Keratinocyte (primary cell): ENCODE results near the gene TPCN2. TPM values are rescaled to one million over a fixed set of nuclear protein-coding genes. Genes with fewer than 3 reads are reported as not detected.

ENCODE experiments used
- DNase-seq: peaks from one replicate; pipeline ENCODE4 v3.0.0-alpha.2; 2011; ENCODE audit warnings: low read depth, missing footprints, low spot score
- FAIRE-seq: peaks from 2 replicates; lab custom pipeline; 2011; peaks lifted over from hg19 to GRCh38; lab: Jason Lieb, UNC
- H2AFZ ChIP-seq: 2 replicates; pipeline ENCODE4 v1.6.0; 2012; ENCODE audit warnings: low read length, control low read depth, inconsistent platforms; ENCODE audit not compliant: control insufficient read depth
- H3K27ac ChIP-seq: 2 replicates; pipeline ENCODE4 v1.5.1; 2011; ENCODE audit warnings: low read length; ENCODE audit not compliant: control insufficient read depth, insufficient read depth
- H3K27me3 ChIP-seq: 3 replicates; pipeline ENCODE4 v1.6.0; 2011; ENCODE audit warnings: low read length; ENCODE audit not compliant: control insufficient read depth, insufficient read depth; ENCODE audit errors: extremely low read depth
- H3K36me3 ChIP-seq, 2 experiments: 2 replicates in 1 of 2; 3 replicates in 1 of 2; pipeline ENCODE4 v1.5.1; 2011; ENCODE audit warnings: low read length in 2 of 2, mild to moderate bottlenecking in 1 of 2; ENCODE audit not compliant: control insufficient read depth in 2 of 2, insufficient read depth in 2 of 2; ENCODE audit errors: extremely low read depth in 1 of 2
- H3K4me1 ChIP-seq: 3 replicates; pipeline ENCODE4 v1.5.1; 2011; ENCODE audit warnings: low read length; ENCODE audit not compliant: control insufficient read depth, insufficient read depth; ENCODE audit errors: extremely low read depth
- H3K4me2 ChIP-seq: 3 replicates; pipeline ENCODE4 v1.6.0; 2011; ENCODE audit warnings: low read depth, low read length; ENCODE audit not compliant: control insufficient read depth, insufficient read depth; ENCODE audit errors: extremely low read depth
- H3K4me3 ChIP-seq, 3 experiments: fragments of 200-600 bp in 1 of 3; sonication (generic) in 1 of 3; 2 replicates in 2 of 3; 3 replicates in 1 of 3; pipeline ENCODE4 v1.5.1; 2011 to 2016; ENCODE audit warnings: low read length in 3 of 3, mild to moderate bottlenecking in 3 of 3, control low read depth in 2 of 3, inconsistent platforms in 1 of 3, low read depth in 1 of 3, mixed read lengths in 1 of 3, mixed run types in 1 of 3, moderate library complexity in 1 of 3; ENCODE audit not compliant: control insufficient read depth in 2 of 3, insufficient read depth in 2 of 3; ENCODE audit errors: extremely low read depth in 1 of 3
- H3K79me2 ChIP-seq: 2 replicates; pipeline ENCODE4 v1.6.0; 2012; ENCODE audit warnings: low read length; ENCODE audit not compliant: control insufficient read depth, insufficient read depth
- H3K9ac ChIP-seq: 3 replicates; pipeline ENCODE4 v1.6.0; 2011; ENCODE audit warnings: low read length; ENCODE audit not compliant: control insufficient read depth, insufficient read depth; ENCODE audit errors: extremely low read depth
- H3K9me1 ChIP-seq: 3 replicates; pipeline ENCODE4 v1.6.0; 2011; ENCODE audit warnings: low read length; ENCODE audit not compliant: control insufficient read depth, insufficient read depth; ENCODE audit errors: extremely low read depth
- H3K9me3 ChIP-seq: 2 replicates; pipeline ENCODE4 v1.5.1; 2012; ENCODE audit warnings: low read depth, low read length; ENCODE audit not compliant: control insufficient read depth
- H4K20me1 ChIP-seq: 3 replicates; pipeline ENCODE4 v1.6.0; 2011; ENCODE audit warnings: low read length; ENCODE audit not compliant: control insufficient read depth, insufficient read depth; ENCODE audit errors: extremely low read depth
- EZH2 ChIP-seq: IDR thresholded peaks from one replicate; pipeline ENCODE4 v1.6.1; 2012; ENCODE audit warnings: inconsistent platforms, mild to moderate bottlenecking, low read length, moderate library complexity
- dilution Hi-C: fragments of 300-500 bp; cut with MboI; formaldehyde crosslinking; loops from one replicate; pipeline ENCODE4 v1.7.0; 2020; ENCODE audit warnings: low sequenced_read_pairs; ENCODE audit not compliant: extremely low pct_ligation_motif_present
- polyA plus RNA-seq, 5 experiments: library from polyadenylated mRNA; depleted of rRNA in 3 of 5; stranded (reverse) in 3 of 5; stranded (forward) in 1 of 5; unstranded in 1 of 5; fragments of >200 nt; gene quantifications; 1 replicate in 1 of 5; 2 replicates in 3 of 5; 3 replicates in 1 of 5; pipeline versions ENCODE4 v1.2.1 to v1.2.3, GENCODE V29; 2011 to 2012; ENCODE audit warnings: missing spikeins in 2 of 5, low read depth in 1 of 5, low replicate concordance in 1 of 5
- TF ChIP-seq, protein P1 (sequence below), 3 experiments: IDR thresholded peaks in 1 of 3; conservative IDR thresholded peaks in 1 of 3; optimal IDR thresholded peaks in 1 of 3; 2 replicates in 2 of 3; 3 replicates in 1 of 3; pipeline versions ENCODE3 to v1.5.1; 2011; ENCODE audit warnings: low read length in 3 of 3, mild to moderate bottlenecking in 3 of 3, moderate library complexity in 2 of 3, control low read depth in 1 of 3, inconsistent platforms in 1 of 3; ENCODE audit not compliant: insufficient read depth in 2 of 3; ENCODE audit errors: extremely low read depth in 1 of 3

The TPCN2 gene
- polyA plus RNA-seq, 1 donor (not counting 4 experiments of a cell fraction or from before 2014, with no cell fraction given), result 7.7 TPM

- Histone ChIP-seq H3K9me3 (peaks cover 3% of the 10 kb centered on the region), H3K4me1 (no peaks in the 10 kb centered on the region), H3K27me3 (no peaks in the 10 kb centered on the region), H4K20me1 (no peaks in the 10 kb centered on the region), H3K36me3 (no peaks in the 10 kb centered on the region), H2AFZ (peak overlapping the region; percentile 48), H3K79me2 (no peaks in the 10 kb centered on the region), H3K9ac (no peak overlapping the region), H3K4me3 (no peak overlapping the region), H3K4me2 (no peak overlapping the region), H3K9me1 (no peaks in the 10 kb centered on the region), H3K27ac (no peak overlapping the region)
- dilution Hi-C loops, result no loop called here
- no peak for TF ChIP-seq EZH2
- TF ChIP-seq, protein P1, sequence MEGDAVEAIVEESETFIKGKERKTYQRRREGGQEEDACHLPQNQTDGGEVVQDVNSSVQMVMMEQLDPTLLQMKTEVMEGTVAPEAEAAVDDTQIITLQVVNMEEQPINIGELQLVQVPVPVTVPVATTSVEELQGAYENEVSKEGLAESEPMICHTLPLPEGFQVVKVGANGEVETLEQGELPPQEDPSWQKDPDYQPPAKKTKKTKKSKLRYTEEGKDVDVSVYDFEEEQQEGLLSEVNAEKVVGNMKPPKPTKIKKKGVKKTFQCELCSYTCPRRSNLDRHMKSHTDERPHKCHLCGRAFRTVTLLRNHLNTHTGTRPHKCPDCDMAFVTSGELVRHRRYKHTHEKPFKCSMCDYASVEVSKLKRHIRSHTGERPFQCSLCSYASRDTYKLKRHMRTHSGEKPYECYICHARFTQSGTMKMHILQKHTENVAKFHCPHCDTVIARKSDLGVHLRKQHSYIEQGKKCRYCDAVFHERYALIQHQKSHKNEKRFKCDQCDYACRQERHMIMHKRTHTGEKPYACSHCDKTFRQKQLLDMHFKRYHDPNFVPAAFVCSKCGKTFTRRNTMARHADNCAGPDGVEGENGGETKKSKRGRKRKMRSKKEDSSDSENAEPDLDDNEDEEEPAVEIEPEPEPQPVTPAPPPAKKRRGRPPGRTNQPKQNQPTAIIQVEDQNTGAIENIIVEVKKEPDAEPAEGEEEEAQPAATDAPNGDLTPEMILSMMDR (optimal IDR thresholded peaks at IDR 0.05 in 1 of 3, IDR thresholded peaks at IDR 0.05 in 1 of 3, conservative IDR thresholded peaks at IDR 0.05 in 1 of 3; ENCODE audit: extremely low read depth in 1 of 3, insufficient read depth in 2 of 3, low read length in 3 of 3), result peak; percentile 85 to 98 (median 97)
- DNase-seq, result peak; percentile 58
- peak; percentile 87 for FAIRE-seq
Observed at GRCh38 chr11:69131644-69132300, 83.0 kb downstream of the TPCN2 start.

- H3K9me1 ChIP-seq, result no peaks in the 10 kb centered on the region
- no peak overlapping the region for H3K9ac ChIP-seq
- H4K20me1 ChIP-seq, result no peaks in the 10 kb centered on the region
- FAIRE-seq (no peak), DNase-seq (no peak)
- H3K4me1 ChIP-seq, result no peaks in the 10 kb centered on the region
- no peak overlapping the region for H3K4me2 ChIP-seq
- no peak overlapping the region for H3K4me3 ChIP-seq
- H3K79me2 ChIP-seq, result no peaks in the 10 kb centered on the region
- no peak overlapping the region for H2AFZ ChIP-seq
- H3K27me3 ChIP-seq, result no peaks in the 10 kb centered on the region
- dilution Hi-C loops, result no loop called here
- H3K27ac ChIP-seq, result no peak overlapping the region
- peaks cover 3% of the 10 kb centered on the region for H3K9me3 ChIP-seq
- no peaks in the 10 kb centered on the region for H3K36me3 ChIP-seq
- TF ChIP-seq, protein P1 (optimal IDR thresholded peaks at IDR 0.05 in 1 of 3, IDR thresholded peaks at IDR 0.05 in 1 of 3, conservative IDR thresholded peaks at IDR 0.05 in 1 of 3; ENCODE audit: extremely low read depth in 1 of 3, insufficient read depth in 2 of 3, low read length in 3 of 3), result no peak
- no peak for TF ChIP-seq EZH2
Observed at GRCh38 chr11:69132301-69132670, 83.6 kb downstream of the TPCN2 start.
